HG03354 (cell line): ENCODE results near the gene PTGDR2.

Experiments
- ATAC-seq: cut with Tn5 transposase; IDR thresholded peaks from one replicate; pipeline ENCODE4 v1.9.1; 2021; ENCODE audit warnings: mild to moderate bottlenecking; ENCODE audit not compliant: unreplicated experiment, poor library complexity, severe bottlenecking

The PTGDR2 gene

DNA sequence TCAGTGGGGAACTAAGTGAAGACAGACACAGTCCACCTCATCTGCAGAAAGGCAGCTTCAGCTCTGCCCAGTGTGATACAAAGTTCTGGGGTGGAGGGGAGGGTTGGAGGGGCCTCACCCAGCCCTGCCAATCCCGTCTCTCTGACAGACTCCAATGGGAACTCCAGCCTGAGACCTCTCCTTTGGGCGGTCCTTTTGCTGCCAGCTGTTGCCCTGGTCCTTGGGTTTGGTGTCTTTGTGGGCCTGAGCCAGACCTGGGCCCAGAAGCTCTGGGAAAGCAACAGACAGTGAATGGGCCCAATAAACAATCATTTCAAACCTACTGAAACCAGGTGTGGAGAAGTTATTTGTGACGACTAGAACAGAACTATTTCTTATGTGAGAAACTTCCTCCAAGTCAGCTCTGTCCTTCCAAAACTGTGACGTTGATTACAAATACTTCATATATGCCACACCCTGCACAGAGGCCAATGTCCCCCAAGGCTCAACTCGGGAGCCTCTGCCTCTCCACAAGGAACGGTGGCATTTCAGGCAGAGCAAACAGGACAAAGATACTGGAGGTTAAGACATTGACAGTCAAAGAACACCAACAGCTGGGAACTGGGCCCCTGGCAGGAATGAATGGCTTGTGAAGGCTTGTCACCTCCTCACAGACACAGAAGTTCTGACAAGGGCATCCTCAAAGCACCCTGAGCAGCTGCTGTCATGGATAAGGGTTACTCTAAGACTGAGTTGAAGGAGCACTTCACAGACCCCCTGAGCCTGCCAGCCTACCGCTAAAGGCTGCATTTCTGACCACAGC is 19.8 kb upstream of the PTGDR2 start:
- no peak for ATAC-seq

GRCh38 chr11:60874421-60875365 is 18.9 kb upstream of the PTGDR2 start:
- ATAC-seq = no peak

GRCh38 chr11:60873533-60873932 is 17.8 kb upstream of the PTGDR2 start:
- ATAC-seq = no peak

GRCh38 chr11:60872961-60873524 is 17.3 kb upstream of the PTGDR2 start:
- ATAC-seq = no peak

GRCh38 chr11:60872124-60872960 is 16.6 kb upstream of the PTGDR2 start:
- no peak for ATAC-seq

- ATAC-seq = no peak
Measured at GRCh38 chr11:60871378-60872061, 15.8 kb upstream of the PTGDR2 start.

DNA sequence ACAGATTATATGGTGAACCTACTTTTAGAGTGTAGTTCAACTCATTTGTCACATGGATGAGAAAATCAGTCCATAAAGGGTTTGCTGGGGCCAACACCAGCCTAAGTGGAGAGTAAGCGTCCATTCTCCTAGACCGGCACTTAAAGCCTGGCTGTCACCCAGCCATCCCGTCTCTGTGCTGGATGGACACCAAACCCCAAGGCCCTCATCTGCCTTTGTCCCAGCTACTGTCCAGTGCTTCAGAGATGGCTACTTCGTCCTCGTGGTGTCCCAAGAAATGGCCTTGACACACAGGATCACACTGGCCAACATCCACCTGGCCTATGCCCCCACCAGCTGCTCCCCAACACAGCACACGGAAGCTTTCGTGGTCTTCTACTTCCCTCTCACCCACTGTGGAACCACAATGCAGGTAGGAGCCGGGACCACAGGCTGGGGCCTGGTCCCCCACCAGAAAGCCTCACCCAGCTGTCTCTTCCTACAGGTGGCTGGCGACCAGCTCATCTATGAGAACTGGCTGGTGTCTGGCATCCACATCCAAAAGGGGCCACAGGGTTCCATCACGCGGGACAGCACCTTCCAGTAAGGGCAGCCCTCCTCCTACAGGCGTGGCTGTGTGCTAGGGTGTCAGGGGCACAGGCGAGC is 15.1 kb upstream of the PTGDR2 start:
- ATAC-seq = no peak

DNA sequence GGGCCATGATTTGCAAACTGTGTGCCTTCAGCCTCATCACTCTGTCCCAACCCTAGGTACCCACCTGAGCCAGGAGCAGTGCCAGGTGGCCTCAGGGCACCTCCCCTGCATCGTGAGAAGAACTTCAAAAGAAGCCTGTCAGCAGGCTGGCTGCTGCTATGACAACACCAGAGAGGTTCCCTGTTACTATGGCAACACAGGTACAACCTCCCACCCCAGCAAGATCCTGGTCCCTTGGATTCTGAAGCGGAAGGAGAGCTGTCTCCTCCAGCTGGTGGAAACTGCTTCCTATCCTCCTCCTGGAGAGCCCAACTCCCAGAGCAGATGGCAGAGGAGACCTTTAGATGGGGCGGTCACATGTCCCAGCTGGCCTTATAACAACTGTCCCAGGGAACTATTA is 14.5 kb upstream of the PTGDR2 start:
- ATAC-seq = no peak

DNA sequence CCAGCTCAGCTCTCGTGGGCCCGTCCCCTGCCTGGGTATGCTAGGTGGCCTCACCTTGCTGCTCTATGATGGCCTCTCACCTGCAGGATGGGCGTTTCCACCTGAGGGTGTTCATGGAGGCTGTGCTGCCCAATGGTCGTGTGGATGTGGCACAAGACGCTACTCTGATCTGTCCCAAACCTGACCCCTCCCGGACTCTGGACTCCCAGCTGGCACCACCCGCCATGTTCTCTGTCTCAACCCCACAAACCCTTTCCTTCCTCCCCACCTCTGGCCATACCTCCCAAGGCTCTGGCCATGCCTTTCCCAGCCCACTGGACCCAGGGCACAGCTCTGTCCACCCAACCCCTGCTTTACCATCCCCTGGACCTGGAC is 13.7 kb upstream of the PTGDR2 start:
- ATAC-seq = no peak

GRCh38 chr11:60868682-60869450 is 13.1 kb upstream of the PTGDR2 start:
- no peak for ATAC-seq

- no peak for ATAC-seq
Measured at GRCh38 chr11:60867871-60868681, 12.3 kb upstream of the PTGDR2 start.

DNA sequence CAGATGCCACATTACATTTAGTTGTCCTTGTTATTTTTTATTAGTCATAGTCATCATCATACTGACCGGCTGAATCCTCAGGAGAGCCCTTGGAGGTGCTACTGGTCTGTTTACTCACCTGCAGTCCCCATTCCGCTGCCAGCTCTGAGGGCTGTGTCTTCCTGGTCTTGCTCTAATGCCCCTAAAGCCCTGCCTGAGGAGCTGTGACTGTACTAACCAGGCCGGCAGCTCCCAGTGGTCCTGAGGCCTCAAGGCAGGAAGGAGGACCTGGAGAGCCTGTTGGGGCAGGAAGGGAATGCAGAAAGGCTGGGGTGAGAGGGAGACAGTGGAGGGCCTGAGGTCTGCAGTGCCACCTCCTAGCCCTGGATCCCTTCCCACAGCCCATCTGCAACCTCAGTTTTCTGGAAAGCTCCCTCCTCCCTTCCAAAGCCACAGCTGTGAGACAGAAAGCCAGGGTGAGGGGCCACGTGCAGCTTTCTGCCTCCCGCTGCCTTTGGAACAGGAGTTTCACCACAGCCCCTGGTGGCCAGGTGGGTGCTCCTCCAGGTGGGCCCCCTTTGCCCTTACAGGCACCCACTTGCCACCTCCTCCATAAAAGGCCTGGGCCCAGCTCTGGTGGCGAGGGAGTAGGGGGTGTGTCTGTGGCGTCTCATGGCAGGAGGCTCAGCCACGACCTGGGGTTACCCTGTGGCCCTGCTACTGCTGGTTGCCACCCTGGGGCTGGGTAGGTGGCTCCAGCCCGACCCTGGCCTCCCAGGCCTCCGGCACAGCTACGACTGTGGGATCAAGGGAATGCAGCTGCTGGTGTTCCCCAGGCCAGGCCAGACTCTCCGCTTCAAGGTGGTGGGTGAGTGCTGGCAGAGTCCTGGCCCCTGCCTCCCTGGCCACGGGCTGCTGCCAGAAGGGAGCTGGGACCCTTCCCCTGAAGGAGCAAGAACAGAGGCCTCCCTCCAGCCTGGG is 11.4 kb upstream of the PTGDR2 start, which contains the start of gene ZP1:
TSS of gene ZP1 (plus strand) at position 632 of the 960 bp plus-strand sequence. CDS start at position 652, 20 bp downstream.
- ATAC-seq = no peak

- no peak for ATAC-seq
Measured at GRCh38 chr11:60864856-60865513, 9.2 kb upstream of the PTGDR2 start.

DNA sequence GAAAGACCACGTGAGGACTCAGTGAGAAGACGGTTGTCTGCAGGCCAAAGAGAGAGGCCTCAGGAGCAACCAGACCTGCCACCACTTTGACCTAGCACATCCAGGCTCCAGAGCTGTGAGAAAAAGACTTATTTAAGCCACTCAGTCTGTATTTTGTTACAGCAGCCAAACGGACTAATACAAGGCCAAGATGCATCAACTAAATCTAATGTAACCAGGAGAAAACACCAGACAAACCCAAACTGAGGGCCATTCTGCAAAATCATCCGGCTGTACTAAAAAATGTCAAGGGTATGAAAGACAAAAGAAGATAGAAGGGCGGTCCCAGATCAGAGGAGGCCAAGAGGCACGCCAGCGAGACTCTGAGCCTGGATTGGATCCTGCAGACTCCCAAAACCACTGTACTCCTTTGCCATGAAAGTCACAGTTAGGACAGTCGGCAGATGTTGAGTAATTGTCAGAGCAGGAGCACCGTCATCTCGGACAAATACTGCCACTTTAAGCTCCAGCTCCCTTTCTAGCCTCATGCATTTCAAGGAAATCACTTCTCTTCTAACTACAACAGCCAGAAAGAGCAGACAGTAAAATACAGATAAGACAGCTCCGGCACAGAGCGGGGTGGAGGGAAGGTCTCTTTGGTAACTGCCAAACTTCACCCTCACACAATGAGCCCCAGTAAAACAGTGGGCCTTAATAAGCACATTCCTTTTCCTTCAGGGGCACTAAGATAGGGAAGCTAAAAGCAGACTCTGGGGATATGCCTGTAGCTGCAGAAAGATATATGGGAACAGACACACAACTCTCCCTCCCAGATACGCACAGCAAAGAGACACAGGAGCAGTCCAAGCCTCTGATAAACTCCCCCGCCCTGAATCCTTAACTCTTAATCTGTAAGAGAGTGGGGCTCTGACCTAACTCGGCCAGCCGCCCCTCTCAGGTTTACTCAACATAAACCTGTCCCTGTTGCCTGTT is 8.1 kb upstream of the PTGDR2 start:
- ATAC-seq = no peak
